Calu3 (cell line): Measurements from ENCODE around the gene TMEM270. TPM values are rescaled to one million over a fixed set of nuclear protein-coding genes. Genes with fewer than 3 reads are reported as not detected.
A peak's percentile ranks its signal among the peaks of the same experiment; 100 is the strongest.

ENCODE experiments used
- BruUV-seq: library from RNA; stranded (reverse); fragments of 400-500 nt; replicated peaks from 2 replicates; lab custom pipeline; 2021; lab: Mats Ljungman, UMichigan
- CTCF ChIA-PET: fragments of 300-600 bp; sonication (Branson Sonifier 250); formaldehyde crosslinking; loops from one replicate; lab custom pipeline; 2022; ENCODE audit warnings: antibody characterized with exemption; lab: Charles Lee
- DNase-seq: peaks from one replicate; pipeline ENCODE4 v3.0.0; 2022
- H3K27ac Mint-ChIP-seq: one replicate; pipeline ENCODE4 v1.8.0; 2022; ENCODE audit warnings: mixed read lengths; ENCODE audit not compliant: unreplicated experiment
- H3K27me3 Mint-ChIP-seq: one replicate; pipeline ENCODE4 v1.8.0; 2022; ENCODE audit warnings: mixed read lengths; ENCODE audit not compliant: unreplicated experiment
- H3K36me3 Mint-ChIP-seq: one replicate; pipeline ENCODE4 v1.8.0; 2022; ENCODE audit warnings: mild to moderate bottlenecking, moderate library complexity, mixed read lengths; ENCODE audit not compliant: insufficient read depth, unreplicated experiment
- H3K4me1 Mint-ChIP-seq: one replicate; pipeline ENCODE4 v1.8.0; 2022; ENCODE audit warnings: mild to moderate bottlenecking, low read depth, mixed read lengths; ENCODE audit not compliant: unreplicated experiment
- H3K4me3 Mint-ChIP-seq: one replicate; pipeline ENCODE4 v1.8.0; 2022; ENCODE audit warnings: mild to moderate bottlenecking, low read depth, moderate library complexity, mixed read lengths; ENCODE audit not compliant: unreplicated experiment
- H3K9me3 Mint-ChIP-seq: one replicate; pipeline ENCODE4 v1.8.0; 2022; ENCODE audit warnings: low read depth, mixed read lengths; ENCODE audit not compliant: unreplicated experiment
- CTCF ChIP-seq: fragments of 200-600 bp; IDR thresholded peaks from one replicate; pipeline ENCODE4 v1.8.0; 2022; ENCODE audit warnings: antibody characterized with exemption; ENCODE audit not compliant: unreplicated experiment
- intact Hi-C: fragments of 100-400 bp; cut with micrococcal nuclease; formaldehyde crosslinking; loops from one replicate; pipeline ENCODE4 v1.10.0; 2022; ENCODE audit not compliant: unreplicated experiment
- total RNA-seq: library from RNA; stranded (reverse); gene quantifications from 2 replicates; pipeline ENCODE4 v1.2.3, GENCODE V29; 2022

TMEM270 gene
- total RNA-seq, 1 experiment from 2014 or later: 0.59 TPM

GRCh38 chr7:73830681-73831583 is 30.0 kb upstream of the TMEM270 start, which contains the start of gene CLDN4:
Gene CLDN4 (plus strand): TSS chr7:73830996. CDS start chr7:73831202, 206 bp downstream.
- peak; percentile 93 for DNase-seq
- H3K9me3 Mint-ChIP-seq: no peaks in the 10 kb centered on the region
- intact Hi-C loops: loop anchor here (2.0 kb wide), 1 partner anchor 88 kb away; no protein-coding TSS in a partner anchor
- H3K27me3 Mint-ChIP-seq: no peaks in the 10 kb centered on the region
- H3K36me3 Mint-ChIP-seq: peaks cover 57% of the 10 kb centered on the region
- CTCF ChIA-PET: interaction anchor here (1.1 to 1.6 kb wide), 3 partner anchors 10 to 96 kb away, joined by 3 to 7 read pairs (median 4); no protein-coding TSS in a partner anchor
- H3K4me1 Mint-ChIP-seq: peaks cover 38% of the 10 kb centered on the region
- peak within 1 kb of the TSS; percentile 91 for H3K4me3 Mint-ChIP-seq
- TSS peak; percentile 86 for BruUV-seq
- no peak for TF ChIP-seq CTCF
- H3K27ac Mint-ChIP-seq: peak within 1 kb of the TSS; percentile 92

- DNase-seq: no peak
- peaks cover 57% of the 10 kb centered on the region for H3K36me3 Mint-ChIP-seq
- BruUV-seq: no TSS peak
- no peaks in the 10 kb centered on the region for H3K9me3 Mint-ChIP-seq
- peak overlapping the region; percentile 92 for H3K27ac Mint-ChIP-seq
- H3K4me1 Mint-ChIP-seq: peaks cover 35% of the 10 kb centered on the region
- peak overlapping the region; percentile 91 for H3K4me3 Mint-ChIP-seq
- CTCF ChIA-PET: no interaction called here
- TF ChIP-seq CTCF: no peak
- intact Hi-C loops: loop anchor here (2.0 kb wide), 1 partner anchor 89 kb away; no protein-coding TSS in a partner anchor
- H3K27me3 Mint-ChIP-seq: no peaks in the 10 kb centered on the region
Measured at GRCh38 chr7:73831584-73831833, 29.4 kb upstream of the TMEM270 start.

GRCh38 chr7:73831834-73832651 is 28.9 kb upstream of the TMEM270 start:
- Mint-ChIP-seq H3K27ac (peak overlapping the region; percentile 92), H3K9me3 (no peaks in the 10 kb centered on the region), H3K4me3 (peak overlapping the region; percentile 91), H3K4me1 (peaks cover 29% of the 10 kb centered on the region), H3K27me3 (no peaks in the 10 kb centered on the region), H3K36me3 (peaks cover 57% of the 10 kb centered on the region)
- BruUV-seq: TSS peak; percentile 59
- CTCF ChIA-PET: interaction anchor here (0.6 to 2.3 kb wide), 5 partner anchors 23 to 125 kb away, joined by 3 to 7 read pairs (median 3); no protein-coding TSS in a partner anchor
- peak; percentile 91 for DNase-seq
- intact Hi-C loops: loop anchor here (2.0 kb wide), 1 partner anchor 89 kb away; no protein-coding TSS in a partner anchor
- no peak for TF ChIP-seq CTCF

- TF ChIP-seq CTCF: no peak
- no peak for DNase-seq
- peak overlapping the region; percentile 92 for H3K27ac Mint-ChIP-seq
- BruUV-seq: no TSS peak
- intact Hi-C loops: no loop called here
- peak overlapping the region; percentile 91 for H3K4me3 Mint-ChIP-seq
- no peaks in the 10 kb centered on the region for H3K9me3 Mint-ChIP-seq
- H3K4me1 Mint-ChIP-seq: peaks cover 22% of the 10 kb centered on the region
- H3K27me3 Mint-ChIP-seq: no peaks in the 10 kb centered on the region
- peaks cover 53% of the 10 kb centered on the region for H3K36me3 Mint-ChIP-seq
- CTCF ChIA-PET: interaction anchor here (0.6 to 2.3 kb wide), 5 partner anchors 65 to 125 kb away, joined by 3 to 7 read pairs (median 3); no protein-coding TSS in a partner anchor
Measured at GRCh38 chr7:73832806-73833205, 28.2 kb upstream of the TMEM270 start.
